NCI-H526 (cell line): ENCODE results near the gene FAM20C.

ENCODE experiments used
- DNase-seq, 2 experiments: peaks; one replicate each; lab custom pipeline; 2025; lab: John Stamatoyannopoulos, UW

Gene FAM20C

DNA sequence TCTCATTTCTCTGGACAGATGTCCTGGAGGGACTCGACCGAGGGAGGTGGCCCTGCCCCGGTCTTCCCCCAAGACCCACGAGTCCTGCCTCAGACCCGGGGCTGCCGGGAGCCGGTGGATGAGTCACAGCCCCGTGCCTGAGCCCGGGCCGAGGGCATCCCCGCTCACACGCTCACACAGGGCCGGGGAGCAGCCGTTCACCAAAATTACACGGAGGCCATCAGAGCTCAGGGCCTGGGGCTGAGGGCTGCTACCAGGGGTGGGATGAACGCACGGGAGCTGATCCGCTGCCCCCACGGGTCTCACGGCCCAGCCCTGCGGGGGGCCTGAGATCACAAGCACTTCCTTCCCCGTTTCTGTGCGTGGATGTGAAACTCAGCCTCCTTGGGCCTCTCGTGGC is 17.5 kb downstream of the FAM20C start:
- no peak for DNase-seq

DNA sequence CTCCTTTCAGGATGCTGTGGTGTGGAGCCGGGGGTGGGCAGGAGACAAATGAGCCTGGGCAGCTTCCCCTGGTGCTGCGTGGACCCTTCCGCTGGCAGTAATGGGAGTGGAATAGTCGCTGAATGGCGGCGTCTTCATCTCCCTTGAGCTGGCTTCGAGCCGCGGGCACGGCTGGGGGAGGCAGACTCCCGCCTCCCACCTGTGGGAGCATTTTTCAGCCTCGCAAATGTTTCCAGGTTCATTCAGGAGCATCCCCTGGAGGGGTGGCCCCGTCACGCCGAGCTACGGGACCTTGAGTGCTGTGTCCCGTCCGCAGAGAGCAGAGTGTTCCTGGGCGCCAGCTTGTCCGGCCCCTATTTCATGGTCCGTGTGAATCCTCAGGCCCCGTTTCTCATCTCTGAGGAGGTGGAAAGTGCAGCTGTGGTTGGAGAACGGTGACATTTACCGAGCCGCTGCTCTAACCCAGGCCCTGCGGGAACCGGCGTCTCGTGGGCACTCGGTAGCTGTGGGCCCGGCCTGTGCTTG is 18.1 kb downstream of the FAM20C start:
- DNase-seq, result no peak

- DNase-seq, result no peak
These were observed 18.8 kb downstream of the FAM20C start for GRCh38 chr7:211033-211714.

- no peak for DNase-seq
These were observed 19.3 kb downstream of the FAM20C start for GRCh38 chr7:211715-212058.

- no peak for DNase-seq
These were observed 20.4 kb downstream of the FAM20C start for GRCh38 chr7:212754-213153.

DNA sequence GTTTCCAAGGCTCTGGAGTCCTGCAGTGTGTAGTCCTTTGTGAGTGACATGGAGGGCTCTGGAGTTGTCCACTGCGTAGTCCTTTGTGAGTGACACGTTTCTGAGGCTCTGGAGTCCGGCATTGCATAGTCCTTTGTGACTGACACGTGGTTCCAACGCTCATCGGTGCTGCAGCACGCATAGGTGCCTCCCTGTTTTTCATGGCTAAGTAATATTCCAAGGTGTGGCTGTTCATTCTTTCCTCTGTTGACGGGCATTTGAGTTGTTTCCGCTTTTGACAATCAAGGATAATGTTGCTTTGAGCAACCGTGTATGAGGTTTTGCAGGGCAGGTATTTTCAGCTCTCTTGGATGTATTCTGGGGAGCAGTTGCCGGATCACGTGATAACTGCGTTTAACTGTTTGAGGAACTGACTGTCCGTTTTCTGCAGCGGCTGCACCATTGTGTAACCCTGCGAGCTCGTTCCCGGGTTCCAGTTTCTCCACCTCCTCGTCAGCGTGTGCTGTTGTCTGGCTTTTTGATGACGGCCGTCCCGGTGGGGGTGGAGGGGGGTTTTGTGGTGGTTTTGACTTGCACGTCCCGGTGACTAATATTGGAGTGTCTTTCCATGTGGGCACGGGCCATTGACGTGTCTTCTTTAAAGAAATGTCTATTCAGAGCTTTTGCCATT is 21.1 kb downstream of the FAM20C start:
- DNase-seq, result no peak

GRCh38 chr7:214410-215212 is 22.2 kb downstream of the FAM20C start:
- no peak for DNase-seq

GRCh38 chr7:216360-217300 is 24.3 kb downstream of the FAM20C start:
- no peak for DNase-seq

GRCh38 chr7:217781-218180 is 25.4 kb downstream of the FAM20C start:
- DNase-seq, result no peak

GRCh38 chr7:218316-218715 is 25.9 kb downstream of the FAM20C start:
- DNase-seq, result no peak

DNA sequence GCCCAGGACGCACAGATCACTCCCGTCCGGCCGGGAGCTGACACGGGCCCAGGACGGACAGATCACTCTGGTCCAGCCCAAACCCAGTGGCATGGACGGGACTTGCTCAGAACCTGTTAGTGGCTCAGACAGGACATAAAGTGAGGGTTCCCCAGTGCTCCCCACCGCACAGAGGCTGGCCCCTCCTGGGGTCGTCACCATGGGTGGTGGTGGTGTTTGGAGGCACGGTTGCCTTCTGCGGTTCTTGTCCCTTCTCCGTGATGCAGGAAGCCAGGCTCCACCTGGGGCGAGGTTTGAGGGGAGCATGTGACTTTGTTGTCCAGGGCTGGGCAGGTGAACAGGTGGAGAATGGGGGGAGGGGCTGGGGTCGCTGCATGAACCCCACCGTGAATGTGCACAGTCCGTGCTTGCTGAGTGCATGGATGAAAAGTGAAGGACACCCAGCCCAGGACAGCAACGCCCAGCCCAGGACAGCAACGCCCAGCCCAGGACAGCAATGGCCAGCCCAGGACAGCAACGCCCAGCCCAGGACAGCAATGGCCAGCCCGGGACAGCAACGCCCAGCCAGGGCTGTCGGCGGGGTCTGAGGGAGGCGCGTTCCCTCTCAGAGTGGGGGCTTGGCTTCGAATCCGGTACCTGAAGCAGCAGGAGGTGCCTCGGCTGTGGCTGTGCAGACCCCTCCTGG is 26.7 kb downstream of the FAM20C start:
- DNase-seq, result no peak

- no peak for DNase-seq
These were observed 27.3 kb downstream of the FAM20C start for GRCh38 chr7:219581-220150.

DNA sequence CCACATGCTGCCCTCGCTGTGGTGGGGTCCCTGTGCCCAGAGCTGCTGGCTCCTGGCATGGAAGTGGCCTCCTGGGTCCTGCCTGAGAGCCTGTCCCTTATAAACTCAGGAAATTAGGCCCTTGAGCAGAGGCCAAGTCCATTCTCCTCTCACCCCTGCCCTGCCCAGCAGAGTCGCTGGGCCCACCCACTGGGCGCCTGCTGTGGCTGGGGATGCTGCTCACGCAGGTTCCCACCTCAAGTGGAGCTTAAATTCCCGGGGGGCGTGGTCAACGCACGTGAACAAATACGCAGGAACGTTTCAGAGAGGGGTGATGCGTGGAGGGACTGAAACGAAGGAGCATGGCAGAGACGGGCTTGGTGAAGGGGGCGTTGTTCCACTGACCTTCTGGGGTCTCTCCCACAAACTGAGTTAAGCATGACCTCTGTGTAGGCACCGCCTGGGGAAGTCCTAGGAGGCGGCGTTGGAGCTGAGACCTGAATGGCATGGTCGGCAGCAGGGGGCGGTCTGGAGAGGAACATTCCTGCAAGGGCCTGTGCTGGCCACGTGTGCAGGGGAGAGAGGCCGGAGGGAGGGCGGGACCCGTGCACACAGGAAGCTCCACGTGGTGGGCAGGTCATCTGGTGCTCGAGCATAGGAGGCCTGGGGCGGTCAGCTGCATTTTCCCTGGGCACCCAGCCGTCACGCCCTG is 27.9 kb downstream of the FAM20C start:
- peak in 1 of 2 experiments; percentile 63 for DNase-seq

DNA sequence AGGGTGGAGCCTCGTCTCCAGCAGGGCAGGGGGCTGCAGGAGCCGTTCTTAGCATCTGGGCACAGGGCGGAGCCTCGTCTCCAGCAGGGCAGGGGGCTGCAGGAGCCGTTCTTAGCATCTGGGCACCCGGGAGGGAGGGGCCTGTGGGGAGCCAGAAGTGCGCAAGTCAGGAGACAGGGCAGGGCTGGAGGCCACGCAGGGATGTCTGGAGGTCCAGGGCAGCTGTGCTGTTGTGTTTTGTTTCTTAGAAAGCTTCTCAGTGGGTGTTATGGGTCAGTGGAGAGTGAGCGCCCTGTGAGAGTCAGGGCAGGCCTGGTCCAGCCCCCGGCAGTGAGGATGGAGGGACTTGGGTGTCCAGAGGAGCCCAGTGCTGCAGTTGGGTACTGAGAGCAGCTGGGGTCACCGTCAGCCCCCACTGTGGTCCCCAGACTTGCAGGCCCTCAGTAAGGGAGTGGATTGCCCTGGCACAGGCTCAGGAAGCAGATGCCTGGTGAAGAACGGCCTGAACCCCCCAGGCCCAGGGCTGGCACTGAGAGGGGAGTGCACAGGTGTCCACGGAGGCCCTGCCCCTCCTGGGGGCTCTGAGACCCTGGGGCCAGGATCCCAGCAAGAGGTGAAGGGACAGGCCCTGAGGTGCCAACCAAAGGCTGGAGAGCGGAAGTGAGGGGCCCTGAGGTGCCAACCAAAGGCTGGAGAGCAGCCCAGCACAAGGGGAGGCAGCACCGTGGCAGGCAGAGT is 29.8 kb downstream of the FAM20C start:
- no peak for DNase-seq

DNA sequence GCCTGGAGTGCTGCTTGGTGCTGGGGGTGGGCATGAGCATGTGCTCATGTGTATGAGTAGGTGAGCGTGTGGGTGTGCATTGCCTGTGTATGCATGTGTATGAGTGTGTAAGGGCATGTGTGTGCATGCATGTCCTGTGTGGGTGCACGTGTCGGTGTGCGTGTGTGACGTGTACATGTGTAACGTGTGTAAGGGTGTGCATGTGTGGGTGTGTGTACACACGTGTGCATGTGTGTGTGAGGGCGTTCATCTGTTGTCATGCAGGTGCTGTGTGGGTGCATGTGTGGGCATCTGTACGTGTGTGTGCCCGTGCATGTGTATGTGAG is 30.3 kb downstream of the FAM20C start:
- no peak for DNase-seq

GRCh38 chr7:223118-223800 is 30.9 kb downstream of the FAM20C start:
- DNase-seq, result no peak

- DNase-seq, result no peak
These were observed 31.5 kb downstream of the FAM20C start for GRCh38 chr7:223861-224260.

GRCh38 chr7:226281-226895 is 34.0 kb downstream of the FAM20C start:
- no peak for DNase-seq

GRCh38 chr7:227926-228325 is 35.6 kb downstream of the FAM20C start:
- DNase-seq, result no peak
